Measurements from ENCODE around the gene PLEKHN1.

- TF ChIP-seq, protein P1, sequence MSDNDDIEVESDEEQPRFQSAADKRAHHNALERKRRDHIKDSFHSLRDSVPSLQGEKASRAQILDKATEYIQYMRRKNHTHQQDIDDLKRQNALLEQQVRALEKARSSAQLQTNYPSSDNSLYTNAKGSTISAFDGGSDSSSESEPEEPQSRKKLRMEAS (IDR thresholded peaks at IDR 0.05; ENCODE audit: low read depth, low read length) = no peak
- TF ChIP-seq, protein P2, sequence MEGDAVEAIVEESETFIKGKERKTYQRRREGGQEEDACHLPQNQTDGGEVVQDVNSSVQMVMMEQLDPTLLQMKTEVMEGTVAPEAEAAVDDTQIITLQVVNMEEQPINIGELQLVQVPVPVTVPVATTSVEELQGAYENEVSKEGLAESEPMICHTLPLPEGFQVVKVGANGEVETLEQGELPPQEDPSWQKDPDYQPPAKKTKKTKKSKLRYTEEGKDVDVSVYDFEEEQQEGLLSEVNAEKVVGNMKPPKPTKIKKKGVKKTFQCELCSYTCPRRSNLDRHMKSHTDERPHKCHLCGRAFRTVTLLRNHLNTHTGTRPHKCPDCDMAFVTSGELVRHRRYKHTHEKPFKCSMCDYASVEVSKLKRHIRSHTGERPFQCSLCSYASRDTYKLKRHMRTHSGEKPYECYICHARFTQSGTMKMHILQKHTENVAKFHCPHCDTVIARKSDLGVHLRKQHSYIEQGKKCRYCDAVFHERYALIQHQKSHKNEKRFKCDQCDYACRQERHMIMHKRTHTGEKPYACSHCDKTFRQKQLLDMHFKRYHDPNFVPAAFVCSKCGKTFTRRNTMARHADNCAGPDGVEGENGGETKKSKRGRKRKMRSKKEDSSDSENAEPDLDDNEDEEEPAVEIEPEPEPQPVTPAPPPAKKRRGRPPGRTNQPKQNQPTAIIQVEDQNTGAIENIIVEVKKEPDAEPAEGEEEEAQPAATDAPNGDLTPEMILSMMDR (IDR thresholded peaks at IDR 0.05; ENCODE audit: low read depth, low read length) = no peak
- TF ChIP-seq POLR2A (IDR thresholded peaks at IDR 0.05; ENCODE audit: extremely low read depth, insufficient read length) (no peak), MYC (IDR thresholded peaks at IDR 0.05; ENCODE audit: low read depth, low read length) (no peak)
Observed at GRCh38 chr1:944341-945325, 21.6 kb upstream of the PLEKHN1 start.
